ENCODE results near the gene LRP5. TPM values are rescaled to one million over a fixed set of nuclear protein-coding genes. Genes with fewer than 3 reads are reported as not detected.
"Not testable (repeated sequence)": the region's sequence is repeated elsewhere in the genome, so short reads cannot be mapped to it uniquely, and the experiment has no call there.

LRP5 gene
- total RNA-seq, 1 experiment from 2014 or later: 0.07 TPM

DNA sequence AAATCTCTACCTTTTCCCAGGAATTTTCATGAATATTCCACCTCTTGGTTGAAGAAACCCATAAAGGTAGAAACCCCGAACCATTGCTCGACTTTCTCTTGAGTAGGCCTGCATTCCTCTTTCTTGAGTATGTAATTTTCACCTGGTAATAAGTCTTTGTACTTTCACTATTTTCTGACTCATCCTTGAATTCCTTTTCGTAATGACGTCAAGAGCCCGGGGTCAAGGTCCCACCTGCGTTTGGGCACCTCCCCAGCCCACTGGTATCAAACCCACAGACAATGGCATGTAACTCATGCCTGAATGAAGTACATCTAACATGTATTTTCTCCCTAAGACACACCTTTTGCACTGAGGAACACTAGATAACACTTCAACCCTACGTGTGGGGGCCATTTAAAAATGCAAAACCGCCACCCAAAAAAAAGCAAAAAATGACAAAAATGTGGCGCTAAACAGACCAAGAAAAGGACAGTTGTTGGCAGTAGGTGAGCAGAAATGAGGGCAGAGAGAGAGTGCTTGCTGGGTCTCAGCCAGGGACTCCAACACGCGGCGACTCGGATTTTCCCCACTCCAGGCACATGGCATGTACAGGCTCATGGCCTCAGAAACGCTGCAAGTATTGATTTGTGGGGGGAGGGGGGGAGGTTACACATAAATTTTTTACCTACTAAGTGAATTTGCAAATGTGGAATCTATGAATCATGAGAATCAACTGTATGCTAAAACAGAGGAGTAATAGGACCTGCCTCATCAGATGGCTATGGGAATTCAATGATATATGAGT, 36.5 kb upstream of the LRP5 start:
- Histone ChIP-seq H4K20me1 (ENCODE audit: insufficient read depth, low read depth, low read length) (no peaks in the 10 kb centered on the region; the same call in 1 of the 2 replicates), H3K9ac (ENCODE audit: low read length) (no peak overlapping the region), H2AFZ (ENCODE audit: low read length) (no peak overlapping the region), H3K27ac (ENCODE audit: low read length) (no peak overlapping the region), H3K36me3 (ENCODE audit: insufficient read depth, low read length) (no peaks in the 10 kb centered on the region), H3K4me2 (ENCODE audit: low read depth, low read length, poor library complexity, severe bottlenecking) (no peak overlapping the region), H3K9me3 (ENCODE audit: low read length) (no peaks in the 10 kb centered on the region), H3K9me2 (replicated peaks; ENCODE audit: insufficient read depth, low read length) (no peaks in the 10 kb centered on the region), H3K27me3 (ENCODE audit: low read length) (no peaks in the 10 kb centered on the region), H3K79me2 (ENCODE audit: low read length) (peaks cover 8% of the 10 kb centered on the region), H3K4me3 (ENCODE audit: low read length) (no peak overlapping the region), H3K4me1 (ENCODE audit: low read length) (peaks cover 20% of the 10 kb centered on the region)
- DNase-seq: no peak

GRCh38 chr11:68276861-68277260, 35.5 kb upstream of the LRP5 start:
- no peaks in the 10 kb centered on the region for H3K9me3 ChIP-seq (ENCODE audit: low read length)
- no peaks in the 10 kb centered on the region for H3K36me3 ChIP-seq (ENCODE audit: insufficient read depth, low read length)
- no peaks in the 10 kb centered on the region for H3K9me2 ChIP-seq (replicated peaks; ENCODE audit: insufficient read depth, low read length)
- H4K20me1 ChIP-seq (ENCODE audit: insufficient read depth, low read depth, low read length): no peaks in the 10 kb centered on the region
- no peak for DNase-seq
- H3K27me3 ChIP-seq (ENCODE audit: low read length): no peaks in the 10 kb centered on the region
- H3K9ac ChIP-seq (ENCODE audit: low read length): no peak overlapping the region
- no peak overlapping the region for H3K27ac ChIP-seq (ENCODE audit: low read length)
- no peaks in the 10 kb centered on the region for H3K79me2 ChIP-seq (ENCODE audit: low read length)
- H3K4me2 ChIP-seq (ENCODE audit: low read depth, low read length, poor library complexity, severe bottlenecking): no peak overlapping the region
- no peak overlapping the region for H3K4me3 ChIP-seq (ENCODE audit: low read length)
- H2AFZ ChIP-seq (ENCODE audit: low read length): no peak overlapping the region
- H3K4me1 ChIP-seq (ENCODE audit: low read length): peaks cover 19% of the 10 kb centered on the region

DNA sequence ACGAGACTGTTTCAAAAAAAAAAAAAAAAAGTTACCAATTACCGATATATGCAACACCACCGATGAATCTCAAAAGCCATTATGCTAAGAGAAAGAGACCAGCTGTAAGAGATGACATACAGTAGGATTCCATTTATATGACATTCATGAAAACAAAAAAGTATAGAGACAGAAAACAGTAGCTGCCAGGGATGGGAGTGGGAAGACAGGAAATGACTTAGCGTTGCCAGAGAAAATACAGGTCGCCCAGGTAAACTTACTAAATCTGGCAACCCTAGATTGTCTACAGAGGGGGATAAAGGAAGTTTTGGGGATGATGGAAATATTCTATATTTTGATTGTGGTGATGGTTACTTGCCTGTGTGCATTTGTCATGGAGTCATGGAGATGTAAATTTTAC, 32.7 kb upstream of the LRP5 start:
- Histone ChIP-seq H3K4me2 (ENCODE audit: low read depth, low read length, poor library complexity, severe bottlenecking) (no peak overlapping the region), H4K20me1 (ENCODE audit: insufficient read depth, low read depth, low read length) (no peaks in the 10 kb centered on the region), H3K9me3 (ENCODE audit: low read length) (peaks cover under 1% of the 10 kb centered on the region; the same call in 1 of the 2 replicates), H3K36me3 (ENCODE audit: insufficient read depth, low read length) (no peaks in the 10 kb centered on the region), H3K27ac (ENCODE audit: low read length) (no peak overlapping the region), H3K9ac (ENCODE audit: low read length) (no peak overlapping the region), H3K27me3 (ENCODE audit: low read length) (no peaks in the 10 kb centered on the region), H3K4me3 (ENCODE audit: low read length) (no peak overlapping the region), H3K79me2 (ENCODE audit: low read length) (no peaks in the 10 kb centered on the region), H2AFZ (ENCODE audit: low read length) (no peak overlapping the region), H3K4me1 (ENCODE audit: low read length) (no peaks in the 10 kb centered on the region), H3K9me2 (replicated peaks; ENCODE audit: insufficient read depth, low read length) (no peaks in the 10 kb centered on the region)
- no peak for DNase-seq

DNA sequence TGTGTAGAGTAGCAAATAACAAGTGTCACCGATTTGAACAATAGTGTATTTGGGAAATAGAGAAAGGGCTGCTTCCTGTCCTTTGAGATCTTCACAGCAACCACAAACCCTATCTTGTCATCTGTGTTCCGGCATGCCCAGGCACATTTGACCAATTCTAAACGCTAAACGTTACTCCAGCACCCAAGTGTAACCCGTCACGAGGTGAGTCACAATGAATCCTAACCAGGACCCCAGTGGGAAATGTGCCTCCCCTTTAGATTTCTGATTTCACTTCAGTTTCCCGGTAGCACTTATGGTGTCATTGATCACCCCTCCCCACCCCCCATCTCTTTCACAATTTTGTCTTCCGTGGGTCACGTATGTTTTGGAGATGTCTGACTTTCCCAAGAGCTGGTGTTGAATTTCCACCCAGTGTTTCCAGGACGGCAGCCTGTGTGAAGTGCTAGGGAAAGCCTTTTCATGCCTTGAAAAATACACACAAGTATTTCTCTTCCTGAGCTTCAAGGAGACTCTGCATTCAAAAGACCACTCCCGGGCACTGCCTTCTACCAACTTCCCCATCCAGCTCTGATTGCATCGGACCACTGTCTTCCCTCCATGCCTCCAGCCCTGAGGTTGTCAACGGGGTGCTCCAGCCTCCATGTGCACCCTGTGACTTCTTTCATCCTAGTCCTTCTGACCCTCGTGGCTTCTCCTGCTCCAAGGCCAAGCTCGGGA, 30.1 kb upstream of the LRP5 start:
- no peaks in the 10 kb centered on the region for H3K9me2 ChIP-seq (replicated peaks; ENCODE audit: insufficient read depth, low read length)
- no peak overlapping the region for H3K4me3 ChIP-seq (ENCODE audit: low read length)
- no peak overlapping the region for H3K27ac ChIP-seq (ENCODE audit: low read length)
- H3K79me2 ChIP-seq (ENCODE audit: low read length): no peaks in the 10 kb centered on the region
- no peak for DNase-seq
- H3K4me2 ChIP-seq (ENCODE audit: low read depth, low read length, poor library complexity, severe bottlenecking): no peak overlapping the region
- H3K9me3 ChIP-seq (ENCODE audit: low read length): peaks cover 4% of the 10 kb centered on the region; the same call in 1 of the 2 replicates
- no peaks in the 10 kb centered on the region for H3K27me3 ChIP-seq (ENCODE audit: low read length)
- H3K36me3 ChIP-seq (ENCODE audit: insufficient read depth, low read length): no peaks in the 10 kb centered on the region
- no peak overlapping the region for H3K9ac ChIP-seq (ENCODE audit: low read length)
- H2AFZ ChIP-seq (ENCODE audit: low read length): no peak overlapping the region
- no peaks in the 10 kb centered on the region for H3K4me1 ChIP-seq (ENCODE audit: low read length)
- no peaks in the 10 kb centered on the region for H4K20me1 ChIP-seq (ENCODE audit: insufficient read depth, low read depth, low read length)

DNA sequence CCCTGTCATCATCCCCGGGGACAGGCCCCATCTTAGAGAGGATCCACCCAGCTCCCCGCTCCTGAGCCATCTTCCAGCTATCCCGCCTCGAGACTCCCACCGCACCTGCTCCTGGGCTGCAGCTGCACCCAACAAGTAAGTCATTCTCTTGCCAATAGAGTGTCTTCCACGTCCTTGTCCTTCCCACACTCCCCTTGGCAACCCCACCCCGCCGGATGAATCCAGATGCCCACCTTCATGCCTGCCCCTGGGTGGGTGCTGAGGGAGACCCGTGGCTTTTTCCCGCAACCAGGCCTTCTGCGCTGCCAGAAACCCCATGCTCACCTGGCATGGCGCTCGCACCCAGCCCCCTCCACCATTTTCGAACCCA, 29.5 kb upstream of the LRP5 start:
- Histone ChIP-seq H3K9me3 (ENCODE audit: low read length) (peaks cover 4% of the 10 kb centered on the region; the same call in 1 of the 2 replicates), H3K9ac (ENCODE audit: low read length) (no peak overlapping the region), H2AFZ (ENCODE audit: low read length) (no peak overlapping the region), H3K27me3 (ENCODE audit: low read length) (no peaks in the 10 kb centered on the region), H3K4me2 (ENCODE audit: low read depth, low read length, poor library complexity, severe bottlenecking) (no peak overlapping the region), H3K9me2 (replicated peaks; ENCODE audit: insufficient read depth, low read length) (no peaks in the 10 kb centered on the region), H3K27ac (ENCODE audit: low read length) (no peak overlapping the region), H3K79me2 (ENCODE audit: low read length) (no peaks in the 10 kb centered on the region), H3K36me3 (ENCODE audit: insufficient read depth, low read length) (no peaks in the 10 kb centered on the region), H3K4me3 (ENCODE audit: low read length) (no peak overlapping the region), H4K20me1 (ENCODE audit: insufficient read depth, low read depth, low read length) (no peaks in the 10 kb centered on the region), H3K4me1 (ENCODE audit: low read length) (no peaks in the 10 kb centered on the region)
- no peak for DNase-seq

DNA sequence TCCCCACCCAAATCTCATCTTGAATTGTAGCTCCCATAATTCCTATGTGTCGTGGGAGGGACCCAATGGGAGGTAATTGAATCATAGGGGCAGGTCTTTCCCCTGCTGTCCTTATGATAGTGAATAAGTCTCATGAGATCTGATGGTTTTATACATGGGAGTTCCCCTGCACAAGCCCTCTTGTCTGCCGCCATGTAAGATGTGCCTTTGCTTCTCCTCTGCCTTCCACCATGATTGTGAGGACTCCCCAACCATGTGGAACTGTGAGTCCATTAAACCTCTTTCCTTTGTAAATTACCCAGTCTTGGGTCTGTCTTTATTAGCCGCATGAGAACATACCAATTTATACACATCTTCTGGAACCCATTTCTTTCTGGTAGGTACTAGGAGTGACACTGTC, 27.8 kb upstream of the LRP5 start:
- DNase-seq; H3K9me3 ChIP-seq (ENCODE audit: low read length); H3K4me2 ChIP-seq (ENCODE audit: low read depth, low read length, poor library complexity, severe bottlenecking); H4K20me1 ChIP-seq (ENCODE audit: insufficient read depth, low read depth, low read length); H3K4me3 ChIP-seq (ENCODE audit: low read length); H2AFZ ChIP-seq (ENCODE audit: low read length); H3K4me1 ChIP-seq (ENCODE audit: low read length); H3K27me3 ChIP-seq (ENCODE audit: low read length); H3K79me2 ChIP-seq (ENCODE audit: low read length); H3K9me2 ChIP-seq (replicated peaks; ENCODE audit: insufficient read depth, low read length); H3K36me3 ChIP-seq (ENCODE audit: insufficient read depth, low read length); H3K27ac ChIP-seq (ENCODE audit: low read length); H3K9ac ChIP-seq (ENCODE audit: low read length): not testable (repeated sequence)

DNA sequence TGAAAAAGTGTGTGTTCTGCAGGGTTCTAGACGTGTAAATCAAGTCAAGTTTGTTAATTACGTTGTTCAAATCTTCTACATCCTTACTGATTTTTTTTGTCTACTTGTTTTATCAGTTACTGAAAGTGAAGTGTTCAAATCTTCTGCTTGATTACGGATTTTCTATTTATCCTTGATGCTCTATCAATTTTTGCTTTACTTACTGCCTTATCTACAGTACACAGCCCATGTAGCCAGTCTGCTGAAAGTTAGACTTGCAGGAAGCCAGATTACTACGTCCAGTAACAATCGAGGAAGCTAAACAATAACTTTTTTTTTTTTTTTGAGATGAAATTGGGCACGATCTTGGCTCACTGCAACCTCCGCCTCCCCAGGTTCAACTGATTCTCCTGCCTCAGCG, 25.0 kb upstream of the LRP5 start:
- no peaks in the 10 kb centered on the region for H3K27me3 ChIP-seq (ENCODE audit: low read length)
- H3K9me2 ChIP-seq (replicated peaks; ENCODE audit: insufficient read depth, low read length): no peaks in the 10 kb centered on the region
- no peak for DNase-seq
- no peaks in the 10 kb centered on the region for H3K79me2 ChIP-seq (ENCODE audit: low read length)
- H3K4me3 ChIP-seq (ENCODE audit: low read length): no peak overlapping the region
- H2AFZ ChIP-seq (ENCODE audit: low read length): no peak overlapping the region
- H3K36me3 ChIP-seq (ENCODE audit: insufficient read depth, low read length): no peaks in the 10 kb centered on the region
- H3K9ac ChIP-seq (ENCODE audit: low read length): no peak overlapping the region
- H3K9me3 ChIP-seq (ENCODE audit: low read length): peaks cover 4% of the 10 kb centered on the region; the same call in 1 of the 2 replicates
- H3K27ac ChIP-seq (ENCODE audit: low read length): no peak overlapping the region
- no peaks in the 10 kb centered on the region for H4K20me1 ChIP-seq (ENCODE audit: insufficient read depth, low read depth, low read length)
- no peak overlapping the region for H3K4me2 ChIP-seq (ENCODE audit: low read depth, low read length, poor library complexity, severe bottlenecking)
- H3K4me1 ChIP-seq (ENCODE audit: low read length): no peaks in the 10 kb centered on the region

DNA sequence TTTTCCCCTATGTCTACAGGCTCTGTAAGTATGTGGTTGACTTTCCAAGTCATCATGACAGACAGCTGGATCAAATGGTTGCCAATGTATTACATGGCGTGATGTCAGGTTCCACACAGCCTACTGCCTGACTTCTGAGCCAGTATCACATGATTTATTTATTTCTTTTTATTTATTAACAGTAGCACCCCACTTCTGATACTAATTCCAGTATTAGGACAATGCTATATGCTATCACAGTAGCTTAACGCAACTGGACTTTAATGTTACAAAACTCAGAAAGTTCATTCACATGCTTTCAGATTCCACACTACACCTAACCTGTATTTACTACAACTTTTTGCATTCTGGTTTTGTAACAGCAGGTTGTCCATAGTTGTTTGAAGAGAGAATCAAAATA, 22.9 kb upstream of the LRP5 start:
- no peak for DNase-seq
- Histone ChIP-seq H3K9ac (ENCODE audit: low read length) (no peak overlapping the region), H4K20me1 (ENCODE audit: insufficient read depth, low read depth, low read length) (no peaks in the 10 kb centered on the region), H3K79me2 (ENCODE audit: low read length) (no peaks in the 10 kb centered on the region), H3K4me3 (ENCODE audit: low read length) (no peak overlapping the region), H3K27ac (ENCODE audit: low read length) (no peak overlapping the region), H3K36me3 (ENCODE audit: insufficient read depth, low read length) (no peaks in the 10 kb centered on the region), H3K4me2 (ENCODE audit: low read depth, low read length, poor library complexity, severe bottlenecking) (no peak overlapping the region), H3K9me2 (replicated peaks; ENCODE audit: insufficient read depth, low read length) (no peaks in the 10 kb centered on the region), H2AFZ (ENCODE audit: low read length) (no peak overlapping the region), H3K27me3 (ENCODE audit: low read length) (no peaks in the 10 kb centered on the region), H3K4me1 (ENCODE audit: low read length) (peaks cover 13% of the 10 kb centered on the region), H3K9me3 (ENCODE audit: low read length) (peaks cover 4% of the 10 kb centered on the region; the same call in 1 of the 2 replicates)

All from Karpas-422 (cell line).